Upper lobe of left lung (tissue), 6 donors: ENCODE results near the gene SH2D3C. TPM values are rescaled to one million over a fixed set of nuclear protein-coding genes. Genes with fewer than 3 reads are reported as not detected.

Experiments used
- ATAC-seq, 2 donors: fragments of 200-7000 bp; cut with Tn5 transposase; one replicate each; pipeline ENCODE4 v1.9.1; 2022; ENCODE audit warnings: mild to moderate bottlenecking in 2 of 2, moderate library complexity in 2 of 2; ENCODE audit not compliant: low FRiP score in 2 of 2
- DNase-seq, 2 donors: peaks; one replicate each; pipeline ENCODE4 v3.0.0-alpha.2; 2019 to 2020
- H3K27ac ChIP-seq, 4 donors: fragments of 200-600 bp; sonication (generic); one replicate each; pipeline ENCODE4 v1.5.1; 2016 to 2019
- H3K27me3 ChIP-seq, 4 donors: fragments of 200-600 bp; sonication (generic); one replicate each; pipeline ENCODE4 v1.5.1; 2017 to 2019
- H3K36me3 ChIP-seq, 4 donors: fragments of 200-600 bp; sonication (generic); one replicate each; pipeline ENCODE4 v1.5.1; 2016 to 2019
- H3K4me1 ChIP-seq, 4 donors: fragments of 200-600 bp; sonication (generic); one replicate each; pipeline ENCODE4 v1.5.1; 2018 to 2019
- H3K4me3 ChIP-seq, 4 donors: fragments of 200-600 bp; sonication (generic); one replicate each; pipeline ENCODE4 v1.5.1; 2017 to 2019; ENCODE audit warnings: mild to moderate bottlenecking in 2 of 4, moderate library complexity in 1 of 4
- H3K9me3 ChIP-seq, 4 donors: fragments of 200-600 bp; sonication (generic); one replicate each; pipeline ENCODE4 v1.5.1; 2018 to 2019
- CTCF ChIP-seq, 6 experiments: fragments of 450-650 bp in 4 of 6; fragments of 200-600 bp in 2 of 6; sonication (generic) in 2 of 6; IDR thresholded peaks; one replicate each; pipeline ENCODE4 v1.5.1; 2016 to 2019; ENCODE audit warnings: antibody characterized with exemption in 6 of 6
- EP300 ChIP-seq, 4 donors: sonication (generic); formaldehyde crosslinking; IDR thresholded peaks; one replicate each; pipeline ENCODE4 v1.5.1; 2017; ENCODE audit warnings: antibody characterized with exemption in 4 of 4, control low read depth in 2 of 4
- POLR2A ChIP-seq, 4 donors: fragments of 450-650 bp; IDR thresholded peaks; one replicate each; pipeline ENCODE4 v1.5.1; 2016 to 2017; ENCODE audit warnings: antibody characterized with exemption in 4 of 4, mild to moderate bottlenecking in 2 of 4
- POLR2AphosphoS5 ChIP-seq, 2 donors: sonication (generic); formaldehyde crosslinking; IDR thresholded peaks; one replicate each; pipeline ENCODE4 v1.5.1; 2017; ENCODE audit warnings: antibody characterized with exemption in 2 of 2
- whole genome bisulfite sequencing, 2 donors: methylation state at CpG; one replicate each; pipeline ENCODE4 v1.1.5; 2017 to 2018; 5-methylcytosine and 5-hydroxymethylcytosine counted together
- total RNA-seq, 6 donors: library from RNA; depleted of rRNA in 4 of 6; stranded (reverse); fragments of >200 nt in 4 of 6; gene quantifications; one replicate each; pipeline versions ENCODE4 v1.1.0 to v1.2.1, GENCODE V29; 2016 to 2021
- donor health status: DM: no; HTN: no; CAD: no; lungs with moderate emphysema.
- donor health status: DM: no; HTN: yes; CAD: no; lungs with severe emphysema.

SH2D3C gene
- total RNA-seq, 6 donors from 2014 or later, result 17.5 to 90.4 (median 37.5) TPM

GRCh38 chr9:127698985-127699670 is 79.3 kb downstream of the SH2D3C start:
- peak overlapping the region in 3 of 4 donors; percentile 28 to 35 (median 33) for H3K4me3 ChIP-seq
- H3K4me1 ChIP-seq, result peaks cover 0 to 12% (median 6%) of the 10 kb centered on the region in 4 donors
- H3K9me3 ChIP-seq, result no peaks in the 10 kb centered on the region
- DNase-seq (peak; percentile 96 to 99), ATAC-seq (peak; percentile 97 to 99)
- no peak for TF ChIP-seq EP300 (IDR thresholded peaks at IDR 0.05)
- peak in 2 of 4 donors; percentile 33 to 78 for TF ChIP-seq POLR2A (IDR thresholded peaks at IDR 0.05)
- peak; percentile 15 to 81 (median 50) for TF ChIP-seq CTCF (IDR thresholded peaks at IDR 0.05)
- peak; percentile 59 to 81 for TF ChIP-seq POLR2AphosphoS5 (IDR thresholded peaks at IDR 0.05)
- H3K27me3 ChIP-seq, result no peaks in the 10 kb centered on the region
- peak overlapping the region; percentile 76 to 89 (median 81) for H3K27ac ChIP-seq
- no peaks in the 10 kb centered on the region for H3K36me3 ChIP-seq
- WGBS, 2 donors, result 17 to 28% methylated on average over 17 to 32 of the region's 41 CpGs

- 93 to 97% methylated on average over 5 of the region's 5 CpGs for WGBS, 2 donors
- no peaks in the 10 kb centered on the region for H3K36me3 ChIP-seq
- no peak for TF ChIP-seq POLR2AphosphoS5 (IDR thresholded peaks at IDR 0.05)
- no peak for TF ChIP-seq POLR2A (IDR thresholded peaks at IDR 0.05)
- TF ChIP-seq CTCF (IDR thresholded peaks at IDR 0.05), result no peak
Measured at GRCh38 chr9:127698386-127698785, 80.1 kb downstream of the SH2D3C start.

GRCh38 chr9:127697575-127697974 is 80.9 kb downstream of the SH2D3C start:
- 77 to 82% methylated on average over 5 of the region's 5 CpGs for WGBS, 2 donors

More at GRCh38 chr9:127698386-127698785, 80.1 kb downstream of the SH2D3C start:
- DNase-seq (no peak), ATAC-seq (no peak)
- no peak overlapping the region for H3K4me3 ChIP-seq
- no peaks in the 10 kb centered on the region for H3K27me3 ChIP-seq
- H3K27ac ChIP-seq, result peak overlapping the region; percentile 76 to 89 (median 81)
- H3K4me1 ChIP-seq, result peaks cover 0 to 12% (median 6%) of the 10 kb centered on the region in 4 donors
- no peaks in the 10 kb centered on the region for H3K9me3 ChIP-seq

GRCh38 chr9:127694890-127695720 is 83.4 kb downstream of the SH2D3C start:
- WGBS, 2 donors, result 75 to 81% methylated on average over 9 of the region's 9 CpGs
- H3K9me3 ChIP-seq, result no peaks in the 10 kb centered on the region
- no peak overlapping the region for H3K4me3 ChIP-seq
- DNase-seq, result no peak
- H3K36me3 ChIP-seq, result peaks cover 0 to 19% (median 15%) of the 10 kb centered on the region in 4 donors
- no peaks in the 10 kb centered on the region for H3K27me3 ChIP-seq
- TF ChIP-seq EP300 (IDR thresholded peaks at IDR 0.05) (no peak), CTCF (IDR thresholded peaks at IDR 0.05) (no peak), POLR2AphosphoS5 (IDR thresholded peaks at IDR 0.05) (no peak), POLR2A (IDR thresholded peaks at IDR 0.05) (no peak)
- no peak for ATAC-seq
- H3K4me1 ChIP-seq, result peaks cover 0 to 11% (median 6%) of the 10 kb centered on the region in 4 donors
- H3K27ac ChIP-seq, result no peak overlapping the region

More at GRCh38 chr9:127697575-127697974, 80.9 kb downstream of the SH2D3C start:
- H3K4me1 ChIP-seq, result peaks cover 0 to 12% (median 6%) of the 10 kb centered on the region in 4 donors
- H3K27me3 ChIP-seq, result no peaks in the 10 kb centered on the region
- no peak overlapping the region for H3K27ac ChIP-seq
- TF ChIP-seq POLR2A (IDR thresholded peaks at IDR 0.05) (no peak), EP300 (IDR thresholded peaks at IDR 0.05) (no peak), CTCF (IDR thresholded peaks at IDR 0.05) (no peak), POLR2AphosphoS5 (IDR thresholded peaks at IDR 0.05) (no peak)
- H3K9me3 ChIP-seq, result no peaks in the 10 kb centered on the region
- no peak for ATAC-seq
- no peak overlapping the region for H3K4me3 ChIP-seq
- DNase-seq, result no peak
- H3K36me3 ChIP-seq, result no peaks in the 10 kb centered on the region
